Measurements from ENCODE around the gene P2RX1.
"Not testable (repeated sequence)": the region's sequence is repeated elsewhere in the genome, so short reads cannot be mapped to it uniquely, and the experiment has no call there.

Gene P2RX1

DNA sequence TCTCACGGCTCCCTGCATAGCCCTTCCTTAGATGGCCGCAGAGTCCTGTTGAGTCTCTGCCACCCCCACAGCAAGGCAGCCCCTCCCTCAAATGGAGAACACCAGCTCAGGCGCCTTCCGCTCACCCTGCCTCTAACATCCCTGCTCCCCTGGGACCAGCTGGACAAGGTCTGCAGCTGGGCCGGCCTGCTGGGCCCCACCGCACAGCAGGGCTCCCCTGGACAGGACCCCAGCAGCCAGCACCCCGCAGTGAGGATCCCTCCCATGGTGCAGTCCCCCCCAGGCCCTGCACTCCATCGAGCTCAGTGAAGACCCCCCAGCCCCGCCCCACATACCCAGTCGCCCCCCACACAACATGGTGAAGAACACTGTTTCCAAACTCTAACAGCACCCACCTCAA, 37.8 kb upstream of the P2RX1 start:
- no peak overlapping the region for H3K4me3 ChIP-seq (ENCODE audit: low read length)
- DNase-seq (ENCODE audit: low read depth, low spot score) = no peak

DNA sequence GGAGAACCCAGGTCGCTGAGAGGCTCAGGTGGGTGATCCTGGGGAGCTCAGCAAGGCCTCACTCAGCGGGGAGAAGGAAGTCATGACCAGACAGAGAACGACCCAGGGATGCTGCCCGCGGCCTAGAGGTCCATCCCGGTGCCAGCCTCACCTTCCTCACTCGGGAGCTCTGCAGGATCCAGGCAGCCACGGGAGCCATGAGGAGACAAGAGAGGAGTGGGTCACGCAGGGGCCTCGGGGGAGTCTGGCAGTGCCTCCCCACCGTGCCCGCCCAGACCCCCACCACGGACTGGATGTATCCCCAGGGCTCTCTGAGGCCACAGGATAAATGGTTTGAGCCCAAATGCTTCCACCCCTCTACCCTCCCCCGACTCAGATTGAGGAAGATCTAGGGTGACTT, 37.3 kb upstream of the P2RX1 start:
- H3K4me3 ChIP-seq (ENCODE audit: low read length) = no peak overlapping the region
- DNase-seq (ENCODE audit: low read depth, low spot score) = no peak

DNA sequence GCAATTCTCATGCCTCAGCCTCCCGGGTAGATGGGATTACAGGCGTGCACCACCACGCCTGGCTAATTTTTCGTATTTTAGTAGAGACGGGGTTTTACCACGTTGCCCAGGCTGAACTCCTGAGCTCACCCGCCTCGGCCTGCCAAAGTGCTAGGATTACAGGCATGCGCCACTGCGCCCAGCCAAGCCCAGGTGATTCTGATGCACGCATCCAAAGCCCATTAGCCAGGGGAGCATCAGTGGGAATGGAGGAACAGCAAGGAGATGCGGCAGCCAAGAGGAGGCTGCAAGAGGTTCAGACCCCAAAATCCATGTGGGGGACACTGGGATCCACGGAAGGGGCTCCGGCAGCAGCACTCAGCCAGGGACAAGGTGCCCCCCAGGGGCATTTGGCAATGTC, 35.9 kb upstream of the P2RX1 start:
- H3K4me3 ChIP-seq (ENCODE audit: low read length) = no peak overlapping the region
- no peak for DNase-seq (ENCODE audit: low read depth, low spot score)

DNA sequence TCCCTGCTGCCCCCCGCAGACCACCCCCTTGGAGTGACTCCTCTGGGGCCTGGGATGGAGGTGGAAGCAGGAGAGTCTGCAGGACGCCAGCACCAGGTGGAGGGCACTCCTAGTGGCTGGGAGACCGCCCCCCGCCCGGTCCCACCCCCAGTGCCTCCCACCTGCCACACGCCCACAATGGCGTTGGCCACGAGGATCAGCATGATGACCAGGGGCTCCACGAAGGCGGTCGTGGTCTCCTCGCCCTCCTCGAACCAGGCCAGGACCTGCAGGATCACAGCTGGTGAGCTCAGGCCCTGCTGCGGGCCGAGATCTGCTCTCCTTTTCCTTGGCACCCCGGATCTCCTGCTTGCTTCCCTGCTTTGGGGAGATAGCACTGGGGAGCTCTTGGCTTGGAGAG, 35.2 kb upstream of the P2RX1 start:
- no peak overlapping the region for H3K4me3 ChIP-seq (ENCODE audit: low read length)
- no peak for DNase-seq (ENCODE audit: low read depth, low spot score)

DNA sequence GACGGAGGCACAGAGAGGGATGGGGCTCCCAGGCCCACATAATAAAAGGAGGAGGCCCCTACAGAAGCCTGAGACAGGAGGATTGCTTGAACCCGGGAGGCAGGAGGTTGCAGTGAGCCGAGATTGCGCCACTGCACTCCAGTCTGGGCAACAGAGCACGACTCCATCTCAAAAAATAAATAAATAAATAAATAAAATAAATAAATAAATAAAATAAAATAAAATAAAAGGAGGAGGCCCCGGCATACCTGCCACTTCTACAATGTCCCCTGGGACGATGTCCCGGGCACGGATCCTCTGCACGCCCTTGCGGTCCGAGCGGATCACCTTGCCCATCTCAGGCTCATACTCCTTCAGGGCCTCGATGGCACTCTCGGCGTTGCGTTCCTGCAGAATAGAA, 34.7 kb upstream of the P2RX1 start:
- H3K4me3 ChIP-seq (ENCODE audit: low read length) = no peak overlapping the region
- DNase-seq (ENCODE audit: low read depth, low spot score) = no peak

DNA sequence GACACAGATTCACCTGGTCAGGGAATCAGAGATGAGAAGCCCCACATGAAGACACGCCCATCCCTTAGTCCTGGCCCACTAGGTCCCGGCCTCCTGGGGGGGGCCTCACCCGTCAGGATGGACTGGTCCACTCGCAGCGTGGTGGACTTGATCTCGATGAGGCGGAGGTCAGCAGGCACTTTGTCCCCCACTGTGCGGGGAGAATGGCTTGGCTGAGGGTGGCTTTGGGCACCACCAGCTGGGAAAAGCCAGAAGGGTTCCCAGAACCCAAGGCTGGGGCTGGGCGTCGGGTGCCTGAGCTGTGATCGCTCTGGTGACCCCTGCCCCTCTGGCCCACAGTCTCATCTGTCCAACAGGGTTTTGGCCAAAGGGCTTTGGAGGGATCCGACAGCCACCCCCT, 34.3 kb upstream of the P2RX1 start:
- no peak overlapping the region for H3K4me3 ChIP-seq (ENCODE audit: low read length)
- DNase-seq (ENCODE audit: low read depth, low spot score) = no peak

DNA sequence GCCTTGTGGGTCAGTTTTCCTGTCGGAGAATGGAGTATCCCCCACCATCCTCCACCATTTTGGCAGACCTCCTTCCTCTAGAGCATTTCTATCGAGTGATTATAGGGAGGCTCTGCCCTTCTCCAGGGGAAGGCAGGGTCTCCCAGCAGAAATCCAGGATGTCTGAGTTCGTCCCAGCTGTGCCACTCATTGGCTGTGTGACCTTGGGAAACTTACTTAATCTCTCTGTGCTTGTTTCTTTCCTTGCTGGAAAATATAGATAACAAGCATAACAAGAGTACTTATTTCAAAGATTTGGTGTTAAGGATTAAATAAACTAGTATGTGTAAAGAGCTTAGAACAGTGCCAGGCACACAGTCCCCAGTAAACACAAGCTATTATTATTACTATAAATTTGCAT, 33.2 kb upstream of the P2RX1 start:
- DNase-seq (ENCODE audit: low read depth, low spot score) = no peak
- H3K4me3 ChIP-seq (ENCODE audit: low read length) = no peak overlapping the region

DNA sequence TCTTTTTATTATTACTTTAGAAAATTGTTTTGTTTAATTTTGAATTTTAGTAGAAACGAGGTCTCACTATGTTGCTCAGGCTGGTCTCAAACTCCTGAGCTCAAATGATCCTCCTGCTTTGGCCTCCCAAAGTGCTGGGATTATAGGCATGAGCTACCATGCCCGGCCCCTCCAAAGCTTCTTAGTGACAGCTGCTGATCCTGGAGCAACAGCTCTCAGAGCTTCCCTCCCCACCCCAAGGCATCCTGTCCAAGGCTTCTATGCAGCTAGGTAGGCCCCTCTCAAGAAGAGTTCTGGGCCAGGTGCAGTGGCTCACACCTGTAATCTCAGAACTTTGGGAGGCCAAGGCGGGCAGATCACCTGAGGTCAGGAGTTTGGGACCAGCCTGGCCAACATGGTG, 32.3 kb upstream of the P2RX1 start:
- not testable (repeated sequence) for DNase-seq (ENCODE audit: low read depth, low spot score); H3K4me3 ChIP-seq (ENCODE audit: low read length)

DNA sequence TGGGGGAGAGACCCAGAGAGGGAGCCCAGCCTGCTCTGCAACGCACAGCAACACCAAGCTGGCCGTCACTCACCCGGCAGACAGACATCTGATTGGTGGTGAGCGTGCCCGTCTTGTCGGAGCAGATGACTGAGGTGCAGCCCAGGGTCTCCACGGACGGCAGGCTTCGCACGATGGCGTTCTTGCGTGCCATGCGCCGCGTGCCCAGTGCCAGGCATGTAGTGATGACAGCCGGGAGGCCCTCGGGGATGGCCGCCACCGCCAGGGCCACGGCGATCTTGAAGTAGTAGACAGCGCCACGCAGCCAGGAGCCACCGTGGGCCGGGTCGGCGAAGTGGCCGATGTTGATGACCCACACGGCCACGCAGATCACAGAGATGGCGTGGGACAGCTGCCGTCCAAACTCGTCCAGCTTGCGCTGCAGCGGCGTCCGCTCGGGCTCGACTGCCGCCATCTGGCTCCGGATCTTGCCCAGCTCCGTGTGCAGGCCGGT, 31.1 kb upstream of the P2RX1 start:
- DNase-seq (ENCODE audit: low read depth, low spot score) = no peak
- H3K4me3 ChIP-seq (ENCODE audit: low read length) = no peak overlapping the region

DNA sequence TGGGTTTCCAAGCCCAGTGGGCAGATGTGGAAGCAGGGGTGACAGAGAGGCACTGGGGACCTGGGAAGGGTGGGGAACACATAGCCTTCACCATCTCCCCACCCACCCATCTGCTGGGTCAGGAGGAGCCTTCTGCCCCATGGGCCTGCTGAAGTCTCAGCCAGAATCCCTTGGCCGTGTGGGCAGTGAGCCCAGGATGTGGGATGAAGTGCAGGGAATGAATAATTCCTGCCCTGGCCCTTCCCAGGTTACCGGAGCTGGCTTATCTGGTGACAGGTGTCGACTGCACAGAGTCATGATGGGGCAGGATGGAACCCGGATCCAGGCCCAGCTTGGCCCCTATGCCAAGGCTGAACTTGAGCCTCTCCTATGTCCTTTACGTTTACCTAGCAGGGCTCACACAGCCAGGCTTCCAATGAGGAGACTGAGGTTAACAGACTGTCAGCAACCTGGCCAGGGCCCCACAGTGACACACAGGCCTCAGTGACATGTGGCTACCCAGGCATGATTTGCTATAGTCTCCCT, 30.5 kb upstream of the P2RX1 start:
- no peak for DNase-seq (ENCODE audit: low read depth, low spot score)
- H3K4me3 ChIP-seq (ENCODE audit: low read length) = no peak overlapping the region

DNA sequence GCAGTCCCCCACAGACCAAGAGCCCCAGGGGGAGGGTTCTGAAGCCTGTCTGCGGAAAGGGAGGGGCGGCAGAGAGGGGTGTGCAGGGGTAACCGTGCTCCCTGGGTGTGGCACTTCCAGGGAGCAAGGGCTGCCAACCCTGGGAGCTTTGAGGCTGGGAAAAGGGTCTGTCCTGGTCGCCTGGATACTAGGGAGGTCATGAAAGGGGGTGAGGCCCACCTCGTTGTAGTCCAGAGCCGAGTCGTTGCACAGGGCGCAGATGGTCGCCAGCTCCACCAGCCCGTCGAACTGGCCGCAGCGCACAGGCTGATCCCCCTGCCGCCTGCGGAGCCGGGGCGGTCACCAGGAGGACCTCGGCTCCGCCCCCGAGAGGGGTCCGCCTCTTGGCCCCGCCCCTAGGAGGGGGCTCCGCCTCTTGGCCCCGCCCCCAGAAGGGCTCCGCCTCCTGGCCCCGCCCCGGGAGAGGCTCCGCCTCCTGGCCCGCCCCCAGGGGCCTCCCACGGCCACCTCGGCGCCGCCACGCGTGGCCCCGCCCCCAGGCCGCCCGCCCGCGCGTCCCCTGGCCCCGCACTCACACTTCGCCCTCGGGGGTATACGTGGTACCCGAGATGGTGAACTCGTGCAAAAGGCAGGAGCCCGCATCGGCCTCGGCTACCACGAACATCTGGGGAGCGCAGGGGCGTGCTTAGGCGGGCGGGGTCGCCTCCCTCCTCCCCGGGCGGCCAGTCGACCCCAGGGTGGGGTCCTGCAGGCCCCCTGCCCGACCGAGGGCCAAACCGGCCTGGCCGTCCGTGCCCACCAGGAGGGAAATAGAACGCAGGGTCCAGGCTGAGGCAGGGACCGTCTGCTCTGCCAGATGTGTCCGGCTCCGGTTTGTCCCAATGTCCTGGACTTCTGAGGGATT, 28.5 kb upstream of the P2RX1 start:
- no peak for DNase-seq (ENCODE audit: low read depth, low spot score)
- H3K4me3 ChIP-seq (ENCODE audit: low read length) = no peak overlapping the region

DNA sequence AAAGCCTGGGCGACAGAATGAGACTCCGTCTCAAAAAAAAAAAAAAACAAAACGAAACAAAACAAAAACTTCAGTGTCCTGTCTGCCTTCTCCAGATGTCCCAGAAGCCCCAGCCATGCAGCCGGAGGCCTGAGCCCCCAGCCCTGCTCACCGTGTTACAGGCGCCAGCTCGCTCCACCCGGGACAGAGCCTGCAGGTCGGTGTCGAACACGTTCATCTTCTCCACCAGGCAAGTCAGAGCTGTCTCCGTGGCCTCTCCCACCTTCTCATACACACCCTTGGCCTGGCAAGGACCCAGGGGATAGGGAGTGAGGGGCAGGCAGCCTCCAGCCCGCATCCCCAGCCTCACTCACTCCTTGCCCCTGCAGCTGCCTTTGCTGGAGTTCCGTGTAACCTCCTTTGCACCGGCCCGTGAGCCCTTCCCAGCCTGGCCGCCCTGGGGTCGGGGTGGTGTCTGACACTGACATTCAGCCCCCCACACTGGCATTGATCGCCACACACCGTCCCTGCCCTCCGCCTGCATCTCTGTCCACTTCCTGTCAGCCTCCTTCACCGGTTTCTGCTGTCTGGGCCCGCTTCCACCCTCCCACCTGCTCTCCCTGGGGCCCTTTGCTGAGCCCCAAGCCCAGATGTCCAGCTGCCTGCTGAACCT, 27.1 kb upstream of the P2RX1 start:
- no peak for DNase-seq (ENCODE audit: low read depth, low spot score)
- no peak overlapping the region for H3K4me3 ChIP-seq (ENCODE audit: low read length)

DNA sequence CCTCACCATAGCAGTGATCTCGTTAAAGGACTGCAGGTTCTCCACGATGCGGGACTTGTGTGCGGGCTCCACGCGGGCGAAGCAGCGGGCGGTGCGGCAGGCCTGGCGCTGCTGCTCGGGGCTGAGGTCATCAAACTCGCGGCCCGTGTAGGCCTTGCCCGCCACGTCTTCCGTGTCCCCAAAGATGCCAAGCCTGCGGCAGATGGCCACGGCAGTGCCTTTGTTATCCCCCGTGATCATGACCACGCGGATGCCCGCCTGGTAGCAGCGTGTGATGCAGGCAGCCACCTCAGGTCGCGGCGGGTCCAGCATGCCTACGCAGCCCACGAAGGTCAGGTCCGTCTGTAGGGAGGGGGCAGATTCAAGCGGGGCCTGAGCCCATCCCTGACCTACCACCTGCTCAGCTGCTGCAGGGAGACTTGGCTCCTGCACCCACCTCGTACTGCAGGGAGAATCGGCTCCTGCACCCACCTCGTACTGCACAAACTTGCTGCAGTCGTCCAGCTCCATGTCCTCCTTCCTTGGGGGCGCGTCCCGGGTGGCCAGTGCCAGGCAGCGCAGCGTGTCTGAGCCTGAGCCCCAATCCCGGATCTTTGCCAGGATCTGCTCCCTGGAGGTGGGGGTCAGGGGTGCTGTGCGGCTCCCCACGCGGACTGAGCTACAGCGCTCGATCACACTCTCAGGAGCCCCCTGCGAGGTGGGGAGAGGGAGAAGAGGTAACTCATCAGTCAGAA, 24.9 kb upstream of the P2RX1 start:
- no peak for DNase-seq (ENCODE audit: low read depth, low spot score)

DNA sequence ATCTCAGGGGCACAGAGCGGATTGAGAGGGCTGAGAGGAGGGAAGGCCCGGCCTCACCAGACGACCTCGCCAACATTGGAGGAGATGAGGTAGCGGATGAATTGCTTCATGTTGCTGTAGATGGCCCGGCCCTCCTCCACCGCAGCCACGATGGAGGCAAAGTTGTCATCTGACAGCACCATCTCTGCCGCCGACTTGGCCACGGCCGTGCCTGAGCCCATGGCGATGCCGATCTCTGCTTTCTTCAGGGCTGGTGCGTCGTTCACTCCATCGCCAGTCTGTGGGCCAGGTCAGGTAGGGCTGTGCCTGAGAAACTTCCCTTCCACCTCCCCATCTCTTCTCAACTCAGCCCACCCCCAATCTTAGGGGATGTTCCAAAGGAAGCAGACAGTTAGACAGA, 21.1 kb upstream of the P2RX1 start:
- no peak for DNase-seq (ENCODE audit: low read depth, low spot score)
- H3K4me3 ChIP-seq (ENCODE audit: low read length) = no peak overlapping the region

More for the DNA sequence above, 24.9 kb upstream of the P2RX1 start:
- H3K4me3 ChIP-seq (ENCODE audit: low read length) = no peak overlapping the region

DNA sequence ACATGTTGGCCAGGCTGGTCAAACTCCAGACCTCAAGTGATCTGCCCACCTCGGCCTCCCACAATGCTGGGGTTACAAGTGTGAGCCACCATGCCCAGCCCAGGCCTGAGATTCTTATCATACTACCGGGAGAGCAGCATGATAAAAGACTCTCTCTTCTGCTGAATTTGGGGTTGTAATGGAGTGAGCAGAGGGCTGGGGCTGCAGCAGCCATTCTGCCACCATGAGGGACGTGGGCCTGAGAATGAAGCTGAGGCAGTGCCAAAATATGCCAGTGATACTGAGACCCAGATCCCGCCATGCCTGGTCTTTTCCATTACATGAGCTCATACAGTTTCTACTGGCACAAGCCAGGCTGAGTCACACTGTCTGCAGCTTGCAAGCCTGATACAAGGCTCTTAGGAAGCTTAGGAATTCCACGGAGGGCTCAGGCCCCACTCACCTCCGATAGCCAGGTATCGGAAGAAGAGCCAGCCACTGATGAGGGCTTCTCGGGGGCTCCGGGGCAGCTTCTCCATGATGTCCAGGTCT, 19.6 kb upstream of the P2RX1 start:
- no peak for DNase-seq (ENCODE audit: low read depth, low spot score)
- no peak overlapping the region for H3K4me3 ChIP-seq (ENCODE audit: low read length)

DNA sequence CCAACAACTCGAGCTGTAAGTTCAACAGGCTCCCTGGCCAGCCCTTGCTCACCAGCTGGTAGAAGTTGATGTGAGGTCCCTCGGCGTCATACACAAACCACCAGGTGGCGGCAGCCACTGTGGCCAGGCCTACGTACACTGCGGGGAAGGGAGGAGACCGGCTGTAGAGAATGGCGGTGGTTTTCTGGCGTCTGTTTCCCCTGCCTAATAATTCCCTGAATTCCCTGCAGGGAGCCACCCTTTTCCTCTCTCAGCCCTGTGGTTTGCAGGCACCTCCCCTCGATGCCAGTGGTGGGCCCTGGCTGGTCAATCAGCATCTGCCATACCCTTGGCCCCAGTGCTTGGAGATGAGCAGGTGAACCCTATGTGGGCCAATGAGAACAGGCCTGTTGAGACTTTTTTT, 18.9 kb upstream of the P2RX1 start:
- no peak for DNase-seq (ENCODE audit: low read depth, low spot score)
- no peak overlapping the region for H3K4me3 ChIP-seq (ENCODE audit: low read length)

DNA sequence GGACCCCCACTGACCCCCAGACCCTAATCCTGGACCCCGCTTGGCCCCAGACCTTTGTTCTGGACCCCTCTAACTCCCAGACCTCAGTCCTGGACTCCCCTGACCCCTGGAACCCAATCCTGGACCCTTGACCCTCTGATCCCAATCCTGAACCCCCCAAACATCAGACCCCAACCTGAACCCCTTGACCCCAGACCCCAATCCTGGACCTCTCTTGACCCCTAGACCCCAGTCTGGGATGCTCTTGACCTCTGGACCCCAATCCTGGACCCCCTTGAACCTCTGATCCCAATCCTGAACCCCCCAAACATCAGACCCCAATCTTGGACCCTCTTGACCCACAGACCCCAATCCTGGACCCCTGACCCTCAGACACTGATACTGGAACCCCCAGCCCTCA, 13.5 kb upstream of the P2RX1 start:
- no peak overlapping the region for H3K4me3 ChIP-seq (ENCODE audit: low read length)
- no peak for DNase-seq (ENCODE audit: low read depth, low spot score)

DNA sequence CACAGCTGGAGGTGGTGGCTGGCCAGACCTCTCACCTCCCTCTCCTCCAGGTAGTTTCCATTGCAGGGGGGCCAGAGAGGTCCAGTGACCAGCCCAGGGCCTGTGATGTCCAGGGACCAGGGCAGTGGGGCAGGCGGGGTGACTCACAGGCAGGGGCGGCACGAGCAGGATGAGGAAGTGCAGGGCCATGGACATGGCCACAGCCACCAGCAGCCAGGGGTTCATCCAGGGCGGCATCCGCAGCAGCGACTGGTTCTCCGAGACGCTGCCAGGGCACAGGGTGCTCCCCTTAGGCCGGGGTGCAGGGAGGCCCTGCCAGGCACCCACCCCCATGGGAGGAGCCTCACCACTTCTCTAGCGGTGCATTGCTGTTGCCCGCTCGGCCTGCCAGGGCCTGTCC, 12.9 kb upstream of the P2RX1 start:
- no peak overlapping the region for H3K4me3 ChIP-seq (ENCODE audit: low read length)
- no peak for DNase-seq (ENCODE audit: low read depth, low spot score)

DNA sequence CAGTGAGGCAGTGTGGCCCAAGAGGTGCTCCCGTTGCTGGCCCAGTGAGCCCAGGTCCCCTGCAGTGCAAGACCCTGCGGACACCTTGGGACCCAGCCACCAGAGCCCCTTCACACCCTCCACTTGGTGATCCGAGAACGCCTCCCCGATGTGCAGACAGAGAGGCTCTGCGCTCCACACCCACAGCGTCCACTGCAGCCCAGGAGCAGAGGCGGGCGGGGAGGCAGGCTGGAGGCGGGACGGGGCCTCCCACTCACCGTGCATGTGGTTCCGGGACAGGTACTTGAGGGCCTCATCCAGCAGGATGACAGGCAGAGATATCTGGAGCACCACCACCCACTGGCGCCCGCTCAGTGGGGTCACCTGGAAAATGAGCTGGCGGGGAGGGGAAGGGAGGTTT, 12.1 kb upstream of the P2RX1 start:
- H3K4me3 ChIP-seq (ENCODE audit: low read length) = no peak overlapping the region
- DNase-seq (ENCODE audit: low read depth, low spot score) = no peak
